Measurements from ENCODE around the gene GALNT17.

- TF ChIP-seq POLR2A (IDR thresholded peaks at IDR 0.05; ENCODE audit: low read depth, low read length) (no peak), TAF1 (IDR thresholded peaks at IDR 0.05; ENCODE audit: borderline replicate concordance, low read depth, low read length) (no peak)
Measured at GRCh38 chr7:71595176-71595575, 463.2 kb downstream of the GALNT17 start.

Data from GM12892 (cell line).